Dermis blood vessel endothelial cell (primary cell): ENCODE measurements around the gene SBF2. TPM values are rescaled to one million over a fixed set of nuclear protein-coding genes. Genes with fewer than 3 reads are reported as not detected.
"Not testable (repeated sequence)": the region's sequence is repeated elsewhere in the genome, so short reads cannot be mapped to it uniquely, and the experiment has no call there.

ENCODE experiments used
- DNase-seq: peaks from one replicate; pipeline ENCODE4 v3.0.0; 2010
- total RNA-seq: library from RNA; depleted of rRNA; stranded (reverse); fragments of >200 nt; gene quantifications from 2 replicates; pipeline ENCODE4 v1.2.3, GENCODE V29; 2014

Gene SBF2
- total RNA-seq, 1 donor from 2014 or later: 49.9 TPM

DNA sequence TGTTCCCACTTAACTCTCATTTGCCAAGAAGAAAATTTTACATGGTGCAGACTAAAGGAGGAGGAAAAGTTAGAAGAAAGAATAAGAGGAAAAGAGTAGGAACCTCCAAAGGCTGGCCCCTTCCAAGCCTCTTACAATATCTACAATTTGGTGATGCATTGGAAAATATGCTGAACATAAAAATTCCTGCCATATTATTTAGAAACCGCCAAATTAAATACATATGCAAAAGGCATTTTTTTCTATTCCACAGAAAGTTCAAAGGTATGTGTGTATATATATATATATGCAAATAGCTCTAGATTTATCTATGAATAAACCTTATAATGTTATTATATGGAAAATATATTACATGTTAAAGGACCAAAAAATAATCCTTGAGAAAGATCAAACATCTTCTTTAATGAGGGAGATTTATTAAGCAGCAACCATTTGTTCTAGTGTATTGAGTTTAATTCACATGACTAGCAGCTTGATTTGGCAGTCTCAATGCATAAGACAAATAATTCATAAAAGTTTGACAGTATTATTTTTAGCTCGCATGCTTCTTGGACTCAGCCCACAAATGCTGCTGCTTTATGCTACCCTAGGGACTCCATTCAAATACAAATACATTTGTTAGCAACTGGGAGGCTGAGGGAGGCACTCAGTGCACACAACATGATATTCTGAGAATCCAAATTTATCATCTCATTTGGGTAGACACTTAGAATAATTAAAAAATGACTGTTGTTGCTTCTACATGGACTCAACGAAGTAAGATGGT is 184.9 kb downstream of the SBF2 start:
- peak; percentile 76 for DNase-seq

DNA sequence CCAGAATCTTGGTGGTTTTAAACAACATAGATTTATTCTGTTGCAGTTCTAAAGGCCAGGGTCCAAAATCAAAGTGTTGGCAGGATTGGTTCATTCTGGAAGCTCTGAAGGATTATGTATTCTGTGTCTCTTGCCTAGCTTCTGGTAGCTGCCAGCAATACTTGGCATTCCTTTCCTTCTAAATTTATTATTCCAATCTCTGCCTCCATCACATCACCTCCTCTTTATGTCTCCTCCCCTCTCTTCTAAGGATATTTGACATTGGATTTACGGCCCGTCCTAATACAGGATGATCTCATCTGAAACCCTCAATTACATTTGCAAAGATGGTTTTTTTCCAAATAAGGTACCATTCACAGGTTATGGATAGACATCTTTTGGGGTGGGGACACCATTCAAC is 186.5 kb downstream of the SBF2 start:
- DNase-seq: no peak

DNA sequence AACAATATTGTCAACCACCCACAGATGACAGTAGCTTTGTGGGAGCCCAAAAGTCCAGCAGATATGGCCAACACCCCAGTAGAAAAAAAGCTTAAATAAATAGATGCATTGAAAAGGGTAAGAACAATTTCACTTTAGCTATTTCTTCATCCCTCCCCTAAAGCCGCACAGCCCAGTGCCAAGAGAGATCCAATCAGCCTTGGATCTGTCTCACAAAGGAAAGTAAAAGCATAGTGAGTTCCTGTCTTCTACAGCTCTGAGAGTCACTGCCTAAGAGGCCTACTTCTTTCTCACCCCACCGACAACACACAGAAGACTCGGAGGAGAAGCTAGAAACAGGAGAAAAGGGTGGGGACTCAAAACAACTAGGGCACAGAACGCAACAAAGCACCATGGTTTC is 196.4 kb downstream of the SBF2 start:
- no peak for DNase-seq

- peak; percentile 67 for DNase-seq
Measured at GRCh38 chr11:10096987-10097386, 197.0 kb downstream of the SBF2 start.

GRCh38 chr11:10095412-10096208 is 198.4 kb downstream of the SBF2 start:
- DNase-seq: no peak

DNA sequence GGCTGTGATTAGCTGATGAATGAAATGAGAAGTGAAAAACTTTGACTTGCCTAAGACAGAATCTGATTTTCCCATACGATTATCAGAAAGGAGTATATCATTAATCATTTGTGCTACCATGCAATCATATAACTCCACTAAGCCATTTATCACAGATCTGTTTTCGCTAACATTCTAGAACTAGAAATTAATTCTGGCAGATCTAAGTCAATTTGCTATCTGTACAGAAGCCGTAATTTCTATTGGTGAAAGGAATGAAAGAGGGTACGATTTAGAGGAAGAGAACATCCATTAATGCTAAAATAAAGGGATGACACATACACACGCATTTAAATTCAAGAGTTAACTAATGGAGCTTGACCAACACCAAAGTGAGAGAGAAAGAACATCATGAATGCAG is 201.6 kb downstream of the SBF2 start:
- DNase-seq: no peak

DNA sequence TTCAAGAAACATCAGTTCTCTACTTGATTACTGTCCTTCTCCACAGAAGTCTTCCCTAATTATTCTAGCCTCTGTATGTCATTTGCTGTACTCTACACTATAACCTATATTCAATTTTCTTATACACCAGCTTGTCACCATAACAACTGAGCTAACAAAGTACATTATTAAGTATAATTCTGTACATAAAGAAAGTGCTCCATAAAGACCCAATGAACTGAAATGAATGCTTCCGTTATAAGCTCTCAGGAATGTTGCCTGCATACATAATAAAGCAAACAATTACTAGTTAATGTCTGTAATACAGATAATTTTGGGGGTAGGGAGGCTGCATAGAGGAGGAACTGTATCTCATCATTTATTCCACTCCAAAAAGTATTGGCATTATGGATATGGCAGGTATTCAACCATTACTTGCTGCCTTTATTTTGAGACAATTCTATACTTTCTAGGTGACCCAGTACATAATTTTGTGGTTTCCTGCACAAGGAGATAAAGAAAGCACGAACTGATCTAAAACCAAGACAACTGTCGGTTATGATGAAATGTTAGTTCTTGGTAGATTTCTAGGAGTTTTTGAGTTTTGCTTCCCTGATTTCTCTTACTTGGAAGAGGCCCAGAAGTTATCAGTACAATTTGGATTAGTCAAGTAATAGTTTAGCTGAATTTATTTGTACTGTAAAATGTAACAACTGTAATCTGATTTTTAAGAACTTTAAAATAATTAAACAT is 202.5 kb downstream of the SBF2 start:
- no peak for DNase-seq

GRCh38 chr11:10087923-10088225 is 206.1 kb downstream of the SBF2 start:
- not testable (repeated sequence) for DNase-seq

GRCh38 chr11:10087186-10087922 is 206.7 kb downstream of the SBF2 start:
- DNase-seq: peak; percentile 57

GRCh38 chr11:10080138-10080537 is 213.9 kb downstream of the SBF2 start:
- no peak for DNase-seq

DNA sequence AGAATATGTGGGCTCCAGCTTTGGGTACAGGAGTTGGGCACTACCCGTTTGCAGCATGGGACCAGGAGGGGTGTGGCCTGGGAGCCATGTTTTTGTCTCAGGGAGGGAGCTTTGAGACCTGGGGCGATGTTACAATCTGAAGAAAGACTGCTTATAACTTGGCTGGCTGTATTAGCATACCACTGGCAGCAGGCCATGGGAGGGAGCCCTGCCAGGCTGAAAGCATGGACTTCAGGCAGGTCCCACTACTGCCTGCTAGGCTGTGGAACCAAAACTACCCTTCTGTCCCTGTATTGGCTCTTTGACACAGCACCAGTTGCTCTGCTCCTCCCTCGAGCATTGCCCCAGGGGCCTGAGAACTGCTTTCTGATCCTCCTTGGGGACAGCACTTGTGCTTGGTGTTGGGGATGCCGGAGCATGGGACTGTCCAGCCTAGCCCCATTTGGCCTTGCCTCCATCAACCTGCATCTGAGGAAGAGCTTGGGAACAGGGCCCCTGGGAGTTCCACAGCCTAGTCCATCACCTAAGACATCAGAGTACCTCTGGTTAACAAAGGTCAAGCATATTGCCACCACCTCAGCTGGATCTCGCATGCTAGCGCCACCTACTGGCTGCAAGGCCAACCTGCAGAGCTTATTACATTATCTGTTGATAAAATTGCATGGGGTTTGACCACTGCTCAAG is 217.4 kb downstream of the SBF2 start:
- DNase-seq: peak; percentile 65

- DNase-seq: no peak
Measured at GRCh38 chr11:10075141-10075540, 218.9 kb downstream of the SBF2 start.

GRCh38 chr11:10072841-10073240 is 221.2 kb downstream of the SBF2 start:
- DNase-seq: peak; percentile 13

GRCh38 chr11:10072142-10072541 is 221.9 kb downstream of the SBF2 start:
- no peak for DNase-seq

- DNase-seq: no peak
Measured at GRCh38 chr11:10067629-10068300, 226.3 kb downstream of the SBF2 start.

GRCh38 chr11:10066441-10066840 is 227.6 kb downstream of the SBF2 start:
- DNase-seq: no peak

- DNase-seq: no peak
Measured at GRCh38 chr11:10064828-10065227, 229.2 kb downstream of the SBF2 start.

DNA sequence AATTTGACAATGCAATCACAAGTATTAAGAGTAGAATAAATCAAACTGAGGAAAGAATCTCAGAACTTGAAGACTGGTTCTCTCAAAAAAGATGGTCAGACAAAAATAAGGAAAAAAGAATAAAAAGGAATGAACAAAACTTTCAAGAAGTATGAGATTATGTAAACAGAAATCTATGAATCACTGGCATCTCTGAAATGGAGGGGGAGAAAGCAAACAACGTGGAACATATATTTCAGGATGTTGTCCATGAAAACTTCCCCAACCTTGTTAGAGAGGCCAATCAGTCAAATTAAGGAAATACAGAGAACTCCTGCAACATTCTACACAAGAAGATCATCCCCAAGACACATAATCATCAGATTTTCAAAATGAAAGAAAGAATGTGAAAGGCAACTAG is 235.7 kb downstream of the SBF2 start:
- no peak for DNase-seq

DNA sequence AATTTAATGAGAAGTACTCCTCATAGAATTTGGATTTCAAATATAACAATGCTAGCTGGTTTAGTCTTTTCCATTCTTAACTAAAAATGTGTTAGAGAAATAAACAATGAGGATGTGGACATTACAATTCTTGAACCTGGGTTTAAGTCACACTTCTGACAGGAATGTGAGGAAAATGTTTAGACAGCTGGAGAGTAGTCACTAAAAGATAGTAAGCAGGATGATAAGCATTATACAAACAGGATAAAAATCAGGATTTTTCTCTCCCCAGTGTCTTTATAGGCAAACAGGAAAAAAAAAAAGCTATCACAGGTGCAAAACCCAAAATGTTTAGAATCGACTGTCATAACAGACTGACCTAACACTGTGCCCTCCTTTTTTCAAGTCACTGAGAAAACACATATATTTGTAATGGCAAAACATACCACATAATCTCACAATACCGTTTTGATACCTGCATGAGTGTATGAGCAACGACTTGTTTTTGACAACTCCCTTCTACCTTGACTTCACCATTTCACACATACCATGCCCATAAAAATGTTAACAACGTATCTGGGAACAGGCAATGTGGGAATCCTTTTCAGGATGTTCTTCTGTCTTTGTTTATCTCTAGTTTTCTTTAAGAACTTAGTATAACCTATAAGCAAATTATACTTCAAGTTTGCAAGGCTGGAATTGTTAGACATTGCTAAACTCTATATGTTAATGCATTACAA is 242.0 kb downstream of the SBF2 start:
- DNase-seq: peak; percentile 36

DNA sequence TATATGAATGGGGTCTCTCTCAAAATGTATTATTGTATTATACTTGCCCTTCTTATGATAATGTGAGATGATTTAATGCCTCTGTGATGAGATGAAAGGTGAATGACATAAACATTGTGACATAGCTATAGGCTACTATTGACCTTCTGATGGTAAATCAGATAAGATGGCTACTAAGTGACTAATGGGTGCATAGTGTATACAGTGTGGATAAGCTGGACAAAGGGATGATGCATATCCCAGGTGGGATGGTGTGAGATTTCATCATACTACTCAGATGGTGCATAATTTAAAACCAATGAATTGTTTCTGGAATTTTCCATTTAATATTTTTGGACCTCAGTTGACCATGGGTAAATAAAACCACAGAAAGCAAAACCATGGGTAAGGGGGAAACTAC is 243.5 kb downstream of the SBF2 start:
- DNase-seq: peak; percentile 6

GRCh38 chr11:10049756-10050155 is 244.3 kb downstream of the SBF2 start:
- DNase-seq: no peak
